HG03196 (cell line): ENCODE measurements around the gene ZNG1C.
"Not testable (repeated sequence)": the region's sequence is repeated elsewhere in the genome, so short reads cannot be mapped to it uniquely, and the experiment has no call there.

ENCODE experiments used
- ATAC-seq: cut with Tn5 transposase; IDR thresholded peaks from one replicate; pipeline ENCODE4 v1.9.1; 2021; ENCODE audit not compliant: unreplicated experiment

Gene ZNG1C

GRCh38 chr9:68241683-68242082, at the start of gene ZNG1C:
TSS of gene ZNG1C (plus strand) at chr9:68241983. CDS start at chr9:68242032, 49 bp downstream.
- ATAC-seq = not testable (repeated sequence)

- ATAC-seq = not testable (repeated sequence)
Observed at GRCh38 chr9:68242437-68242836, 654 bp downstream of the ZNG1C start.

DNA sequence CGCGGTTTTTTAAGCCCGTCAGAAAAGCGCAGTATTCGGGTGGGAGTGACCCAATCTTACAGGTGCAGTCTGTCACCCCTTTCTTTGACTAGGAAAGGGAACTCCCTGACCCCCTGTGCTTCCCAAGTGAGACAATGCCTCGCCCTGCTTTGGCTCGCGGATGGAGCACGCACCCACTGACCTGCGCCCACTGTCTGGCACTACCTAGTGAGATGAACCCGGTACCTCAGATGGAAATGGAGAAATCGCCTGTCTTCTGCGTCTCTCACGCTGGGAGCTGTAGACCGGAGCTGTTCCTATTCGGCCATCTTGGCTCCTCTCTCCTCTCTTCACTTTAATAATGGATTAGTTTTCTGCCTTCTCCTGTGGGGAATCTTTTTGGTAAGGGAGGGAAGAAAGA, 39.3 kb downstream of the ZNG1C start:
- ATAC-seq = not testable (repeated sequence)

DNA sequence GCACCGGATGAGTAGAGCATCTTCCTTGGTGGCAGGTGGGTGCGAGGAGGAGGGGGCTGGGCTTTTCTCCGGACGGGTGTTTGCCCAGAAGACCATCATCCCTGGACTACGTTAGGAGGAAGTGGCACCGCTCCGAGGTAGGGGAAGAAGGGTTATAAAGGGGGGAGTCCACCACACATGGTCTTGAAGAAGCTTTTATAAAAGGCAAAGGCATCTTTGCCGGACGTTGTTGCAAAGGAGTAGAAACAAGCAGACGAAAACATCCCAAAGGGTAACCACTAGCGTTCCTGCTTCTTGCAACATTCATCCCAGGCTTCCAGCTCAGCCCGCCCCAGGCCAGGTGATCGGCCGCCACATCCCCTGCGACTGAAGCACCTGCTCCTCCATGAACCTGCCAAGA, 60.8 kb downstream of the ZNG1C start, which contains the start of gene FOXD4L3:
FOXD4L3 (plus strand) TSS at position 301 of the 400 bp plus-strand sequence; CDS start at position 386, 85 bp downstream.
- not testable (repeated sequence) for ATAC-seq

GRCh38 chr9:68303771-68304170, 62.0 kb downstream of the ZNG1C start:
- ATAC-seq = not testable (repeated sequence)

GRCh38 chr9:68304212-68304611, 62.4 kb downstream of the ZNG1C start:
- ATAC-seq = not testable (repeated sequence)

- not testable (repeated sequence) for ATAC-seq
Observed at GRCh38 chr9:68304777-68305176, 63.0 kb downstream of the ZNG1C start.

- not testable (repeated sequence) for ATAC-seq
Observed at GRCh38 chr9:68305680-68306285, 64.0 kb downstream of the ZNG1C start.

DNA sequence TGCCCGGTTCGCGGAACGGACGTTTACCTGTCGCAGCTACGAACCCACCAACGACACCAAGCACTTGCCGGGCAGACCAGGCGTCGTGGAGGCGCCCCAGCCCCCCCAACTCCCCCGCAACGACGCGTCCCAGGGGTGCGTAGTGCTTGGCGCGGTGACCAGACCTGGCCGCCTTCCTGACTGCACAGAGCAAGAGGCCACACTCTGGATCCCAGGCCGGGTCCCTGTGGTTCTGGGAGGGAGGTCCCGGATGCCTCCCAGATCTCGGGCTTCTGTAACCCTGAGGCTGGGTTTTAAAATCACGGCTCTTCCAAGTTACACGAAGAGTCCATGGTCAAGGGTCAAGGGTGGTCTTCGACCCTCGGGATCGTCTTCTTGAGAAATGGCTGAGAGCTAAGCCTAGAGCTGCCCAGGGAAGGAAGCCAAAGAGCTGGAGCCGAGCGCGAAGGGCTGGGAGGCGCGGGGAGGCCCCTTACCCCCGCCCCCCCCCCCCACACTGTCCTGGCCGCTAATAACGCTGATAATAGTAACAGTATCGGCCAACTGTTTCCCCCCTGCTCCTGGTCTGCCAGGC, 64.7 kb downstream of the ZNG1C start:
- not testable (repeated sequence) for ATAC-seq

- not testable (repeated sequence) for ATAC-seq
Observed at GRCh38 chr9:68307127-68307526, 65.3 kb downstream of the ZNG1C start.

DNA sequence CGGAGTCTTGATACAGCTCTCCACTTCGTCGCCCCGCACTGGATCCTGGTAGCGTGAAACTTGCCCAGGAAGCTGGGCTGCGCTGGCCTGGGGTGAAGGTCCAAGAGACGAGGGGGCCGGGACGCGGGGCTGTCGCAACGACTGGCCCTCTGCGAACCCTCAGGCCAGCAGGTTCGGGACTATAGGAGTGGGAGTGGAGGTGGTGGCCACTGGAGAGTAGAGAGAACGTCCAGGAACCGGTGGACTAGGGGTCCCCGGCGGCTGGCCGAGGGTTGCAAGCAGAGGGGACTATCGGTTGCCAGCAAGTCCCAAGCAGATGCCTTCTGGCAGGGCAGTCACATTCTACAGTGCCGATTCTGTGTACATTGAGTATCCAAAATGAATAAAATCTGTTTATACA, 65.9 kb downstream of the ZNG1C start:
- not testable (repeated sequence) for ATAC-seq

- ATAC-seq = not testable (repeated sequence)
Observed at GRCh38 chr9:68311208-68311607, 69.4 kb downstream of the ZNG1C start.

DNA sequence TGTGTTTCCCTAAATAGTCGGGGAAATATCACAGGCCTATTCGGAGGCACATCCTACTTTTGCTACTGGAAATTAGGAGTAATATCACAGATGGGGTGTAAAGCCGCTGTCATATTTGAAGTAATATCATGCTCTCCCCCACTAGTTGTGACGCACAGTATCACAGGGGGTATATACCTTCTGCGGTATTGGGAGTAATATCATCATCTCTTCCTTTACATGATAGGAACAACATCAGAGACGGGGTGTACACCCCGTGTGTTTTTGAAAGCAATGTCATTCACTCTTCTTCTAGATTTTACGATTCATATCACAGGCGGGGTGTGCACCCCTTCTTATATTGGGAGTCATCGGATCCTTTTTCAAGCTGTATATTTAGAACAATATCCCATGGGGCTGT, 76.4 kb downstream of the ZNG1C start:
- not testable (repeated sequence) for ATAC-seq

DNA sequence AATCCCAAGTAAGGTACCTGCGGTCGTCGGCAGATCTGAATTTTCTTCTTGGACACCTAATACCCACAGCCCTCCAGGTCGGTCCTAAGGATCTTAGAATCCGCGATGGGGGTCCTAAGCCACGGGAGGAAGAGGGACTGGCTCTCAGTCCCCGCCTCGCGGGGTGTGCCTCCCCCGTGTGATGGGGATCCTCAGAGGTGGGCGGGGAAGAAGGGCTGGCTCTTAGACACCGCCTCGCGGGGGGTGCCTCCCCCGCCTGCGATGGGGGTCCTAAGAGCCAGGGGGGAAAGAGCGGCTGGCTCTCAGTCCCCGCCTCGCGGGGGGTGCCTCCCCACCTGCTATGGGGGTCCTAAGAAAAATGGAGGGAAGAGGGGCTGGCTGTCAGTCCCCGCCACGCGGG, 82.0 kb downstream of the ZNG1C start:
- ATAC-seq = not testable (repeated sequence)

DNA sequence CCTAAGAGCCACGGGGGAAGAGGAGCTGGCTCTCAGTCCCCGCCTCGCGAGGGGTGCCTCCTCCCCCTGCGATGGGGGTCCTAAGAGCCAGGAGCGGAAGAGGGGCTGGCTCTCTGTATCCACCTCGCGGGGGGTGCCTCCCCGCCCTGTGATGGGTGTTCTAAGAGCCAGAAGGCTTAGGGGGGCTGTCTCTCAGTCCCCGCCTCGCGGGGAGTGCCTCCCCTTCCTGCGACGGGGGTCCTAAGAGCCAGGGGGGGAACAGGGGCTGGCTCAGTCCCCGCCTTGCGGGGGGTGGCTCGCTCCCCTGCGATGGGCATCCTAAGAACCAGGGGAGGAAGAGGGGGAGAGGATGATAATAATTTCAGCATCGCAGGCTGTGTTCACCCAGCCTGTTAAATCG, 82.7 kb downstream of the ZNG1C start:
- ATAC-seq = not testable (repeated sequence)

DNA sequence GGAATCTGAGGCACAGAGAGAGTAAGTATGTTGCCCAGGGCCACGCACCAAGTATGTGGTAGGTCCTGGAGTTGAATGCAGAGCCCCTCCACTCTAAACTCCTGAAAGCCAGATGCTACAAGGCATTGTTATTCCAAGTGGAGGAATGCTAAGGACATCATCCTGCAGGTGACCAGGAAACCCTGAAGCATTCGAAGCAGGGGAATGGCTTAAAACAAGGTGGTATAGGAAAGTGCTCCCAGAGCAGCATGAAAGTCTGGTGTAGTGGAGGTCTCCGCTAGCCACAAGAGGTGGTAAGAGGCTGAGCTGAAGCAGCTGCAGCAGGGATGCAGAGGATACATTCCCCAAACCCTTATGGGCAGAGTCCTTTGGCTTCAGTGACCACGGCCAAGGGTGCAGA, 87.3 kb downstream of the ZNG1C start:
- not testable (repeated sequence) for ATAC-seq

DNA sequence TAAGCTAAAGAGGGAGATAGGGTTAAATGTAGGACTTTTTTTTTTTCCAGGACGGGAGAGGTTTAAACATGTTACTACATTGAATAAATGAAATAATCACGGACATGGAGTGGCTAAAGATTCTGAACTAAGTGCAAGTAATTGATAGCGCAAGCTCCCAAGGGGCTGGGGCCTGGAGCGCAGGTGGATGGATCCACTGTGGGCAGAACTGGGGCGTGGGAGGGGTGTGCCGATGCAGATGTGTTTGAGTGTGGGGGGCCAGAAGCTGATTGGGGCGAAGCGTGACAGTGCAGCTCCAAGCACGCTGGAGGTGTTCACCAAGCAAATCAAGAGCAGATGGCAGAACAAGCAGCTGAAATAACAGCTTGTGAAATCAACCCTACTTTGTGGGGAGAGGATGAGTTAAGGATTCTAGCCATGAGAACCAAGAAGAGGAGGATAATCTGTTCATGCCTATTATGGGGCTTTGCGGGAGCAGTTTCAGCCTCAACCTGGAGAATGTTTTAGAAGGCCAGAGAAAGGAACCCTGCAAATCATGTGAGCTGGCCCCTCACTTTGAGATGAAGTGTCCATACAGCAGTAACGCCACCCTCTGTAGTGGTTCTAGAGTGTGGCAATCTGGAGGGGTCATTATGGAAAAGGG, 88.9 kb downstream of the ZNG1C start:
- ATAC-seq = not testable (repeated sequence)

GRCh38 chr9:68332122-68332521, 90.3 kb downstream of the ZNG1C start:
- not testable (repeated sequence) for ATAC-seq

DNA sequence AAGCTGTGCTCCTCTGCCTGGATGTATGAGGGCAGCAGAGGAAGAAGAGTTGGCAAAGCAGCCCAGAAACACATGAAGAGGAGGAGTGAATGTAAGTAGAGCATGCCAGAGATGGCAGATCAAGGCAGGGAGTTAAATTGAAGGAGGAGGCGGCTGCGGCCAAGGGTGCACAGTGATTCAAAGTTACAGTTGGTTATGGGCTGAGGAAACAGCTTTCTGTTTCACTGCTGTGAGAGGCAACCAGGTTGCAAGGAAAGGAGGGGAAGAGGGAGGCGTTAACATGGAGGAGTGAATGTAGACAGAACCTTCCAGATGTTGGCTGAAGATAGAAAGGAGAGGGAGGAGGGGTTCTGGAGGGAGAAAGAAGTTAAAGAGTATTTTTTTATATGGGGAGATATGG, 94.2 kb downstream of the ZNG1C start:
- ATAC-seq = not testable (repeated sequence)

DNA sequence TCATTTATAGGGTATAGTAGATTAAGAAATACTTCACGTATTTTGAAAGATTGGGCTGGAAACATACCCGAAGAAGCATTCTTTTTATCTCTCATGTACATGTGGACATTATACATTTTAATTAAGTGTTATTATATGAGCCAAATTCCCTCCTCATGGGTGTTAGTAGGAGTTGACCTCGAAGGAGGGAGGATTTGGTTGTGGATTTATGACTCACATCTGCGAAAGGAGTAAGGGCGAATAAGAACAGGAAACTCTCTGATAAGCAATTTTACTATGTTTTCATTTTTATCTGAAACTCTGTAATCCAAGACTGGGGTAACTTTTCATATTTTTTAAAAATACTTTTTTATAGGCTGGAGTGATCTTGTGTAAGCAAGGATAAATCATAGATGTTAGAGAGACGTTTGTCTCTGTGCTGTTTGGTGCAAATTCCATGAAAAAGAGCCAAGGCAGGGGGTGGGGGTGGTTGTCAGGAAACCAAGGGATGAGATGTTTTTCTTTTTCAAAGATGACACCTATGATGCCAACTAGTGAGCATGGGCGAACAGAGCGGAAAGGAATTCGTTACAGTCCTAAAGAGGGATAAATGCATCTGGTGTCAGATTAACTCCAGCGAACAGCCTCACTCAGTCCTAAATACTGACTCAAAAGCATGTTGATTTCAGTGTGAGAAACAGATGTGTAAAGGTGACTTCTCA, 95.0 kb downstream of the ZNG1C start:
- ATAC-seq = not testable (repeated sequence)

GRCh38 chr9:68338000-68338399, 96.2 kb downstream of the ZNG1C start:
- ATAC-seq = not testable (repeated sequence)
